ENCODE measurements around the gene NIPA2. TPM values are rescaled to one million over a fixed set of nuclear protein-coding genes. Genes with fewer than 3 reads are reported as not detected.
A peak's percentile ranks its signal among the peaks of the same experiment; 100 is the strongest.

NIPA2 gene
- total RNA-seq = 10 to 100 TPM in 3 of 4 donors, 1 to 10 TPM in 1; 6.5 to 61.2 (median 22.1) TPM

DNA sequence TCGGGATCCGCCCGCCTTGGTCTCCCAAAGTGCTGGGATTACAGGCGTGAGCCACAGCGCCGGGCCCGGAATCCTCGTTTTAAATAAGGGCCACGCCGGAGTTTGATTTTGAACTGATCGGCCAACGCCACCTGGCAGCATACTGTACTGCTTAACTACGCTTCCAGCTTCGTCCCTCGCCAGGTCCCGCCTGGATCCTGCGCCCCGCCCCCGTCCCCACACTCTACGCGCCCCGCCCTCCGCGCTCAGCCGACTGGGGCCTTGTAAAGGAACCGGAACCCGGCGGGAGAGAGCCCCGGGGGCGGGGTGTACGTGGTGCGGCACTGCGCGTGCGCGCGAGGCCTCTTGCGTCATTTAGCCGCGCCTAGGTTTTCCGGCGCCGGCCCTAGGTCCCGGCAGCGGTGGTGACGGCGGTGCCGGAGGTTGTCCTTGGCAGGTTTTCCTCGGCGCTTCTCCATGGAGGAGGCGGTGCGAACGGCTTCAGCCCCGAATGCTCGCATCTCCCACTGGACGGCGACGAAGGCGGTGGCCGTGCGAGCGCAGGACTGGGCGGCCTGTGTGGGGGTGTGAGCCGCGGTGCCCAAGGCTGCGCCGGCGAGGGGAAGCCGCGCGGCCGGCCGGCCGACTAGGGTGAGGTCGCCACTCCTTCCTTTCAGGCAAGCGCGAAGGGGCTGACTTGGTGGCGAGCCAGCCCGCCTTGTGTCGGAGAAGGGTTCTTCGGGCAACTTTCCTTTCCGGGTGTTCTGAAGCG lies at the start of gene NIPA2:
TSS of gene NIPA2 (plus strand) at position 375 of the 751 bp plus-strand sequence. CDS start 13,066 bp downstream, outside the sequence.
- peak; percentile 73 to 91 for TF ChIP-seq POLR2A (IDR thresholded peaks at IDR 0.05)
- TF ChIP-seq, protein P1, sequence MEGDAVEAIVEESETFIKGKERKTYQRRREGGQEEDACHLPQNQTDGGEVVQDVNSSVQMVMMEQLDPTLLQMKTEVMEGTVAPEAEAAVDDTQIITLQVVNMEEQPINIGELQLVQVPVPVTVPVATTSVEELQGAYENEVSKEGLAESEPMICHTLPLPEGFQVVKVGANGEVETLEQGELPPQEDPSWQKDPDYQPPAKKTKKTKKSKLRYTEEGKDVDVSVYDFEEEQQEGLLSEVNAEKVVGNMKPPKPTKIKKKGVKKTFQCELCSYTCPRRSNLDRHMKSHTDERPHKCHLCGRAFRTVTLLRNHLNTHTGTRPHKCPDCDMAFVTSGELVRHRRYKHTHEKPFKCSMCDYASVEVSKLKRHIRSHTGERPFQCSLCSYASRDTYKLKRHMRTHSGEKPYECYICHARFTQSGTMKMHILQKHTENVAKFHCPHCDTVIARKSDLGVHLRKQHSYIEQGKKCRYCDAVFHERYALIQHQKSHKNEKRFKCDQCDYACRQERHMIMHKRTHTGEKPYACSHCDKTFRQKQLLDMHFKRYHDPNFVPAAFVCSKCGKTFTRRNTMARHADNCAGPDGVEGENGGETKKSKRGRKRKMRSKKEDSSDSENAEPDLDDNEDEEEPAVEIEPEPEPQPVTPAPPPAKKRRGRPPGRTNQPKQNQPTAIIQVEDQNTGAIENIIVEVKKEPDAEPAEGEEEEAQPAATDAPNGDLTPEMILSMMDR (IDR thresholded peaks at IDR 0.05) = peak in 2 of 4 experiments; percentile 19 to 45
- Histone ChIP-seq H3K27ac (peak within 1 kb of the TSS; percentile 84 to 95), H3K4me3 (peak within 1 kb of the TSS; percentile 73 to 85), H3K36me3 (no peaks in the 10 kb centered on the region), H3K9me3 (no peaks in the 10 kb centered on the region), H3K27me3 (no peaks in the 10 kb centered on the region), H3K4me1 (peaks cover 5 to 9% of the 10 kb centered on the region in 2 donors)
- DNase-seq = peak; percentile 98 to 100
- intact Hi-C loops (cut with DNase I; ENCODE audit: low total_unique reads) = no loop called here

DNA sequence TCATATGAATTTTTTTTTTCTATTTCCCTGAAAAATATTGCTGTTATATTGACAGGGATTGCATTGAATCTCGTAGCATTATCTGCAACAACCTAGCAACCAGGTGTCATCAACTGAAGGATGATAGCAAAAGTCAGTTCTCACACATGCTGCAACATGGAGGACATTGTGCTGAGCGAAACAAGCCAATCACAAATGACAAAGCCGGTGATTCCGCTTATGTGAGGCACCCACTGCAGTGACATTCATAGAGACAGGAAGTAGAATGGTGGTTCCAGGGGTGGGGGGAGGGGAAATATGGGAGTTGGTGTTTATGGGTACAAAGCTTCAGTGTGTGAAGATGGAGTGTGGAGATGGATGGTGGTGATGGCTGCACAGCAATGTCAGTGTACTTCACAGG lies 44.4 kb upstream of the NIPA2 start:
- no peaks in the 10 kb centered on the region for H3K36me3 ChIP-seq
- H3K27me3 ChIP-seq = no peaks in the 10 kb centered on the region
- no peak overlapping the region for H3K4me3 ChIP-seq
- no peak overlapping the region for H3K27ac ChIP-seq
- no peaks in the 10 kb centered on the region for H3K9me3 ChIP-seq
- intact Hi-C loops (cut with DNase I; ENCODE audit: low total_unique reads) = no loop called here
- DNase-seq = no peak
- no peaks in the 10 kb centered on the region for H3K4me1 ChIP-seq
- TF ChIP-seq POLR2A (IDR thresholded peaks at IDR 0.05) = no peak
- TF ChIP-seq, protein P1 (IDR thresholded peaks at IDR 0.05) = no peak

DNA sequence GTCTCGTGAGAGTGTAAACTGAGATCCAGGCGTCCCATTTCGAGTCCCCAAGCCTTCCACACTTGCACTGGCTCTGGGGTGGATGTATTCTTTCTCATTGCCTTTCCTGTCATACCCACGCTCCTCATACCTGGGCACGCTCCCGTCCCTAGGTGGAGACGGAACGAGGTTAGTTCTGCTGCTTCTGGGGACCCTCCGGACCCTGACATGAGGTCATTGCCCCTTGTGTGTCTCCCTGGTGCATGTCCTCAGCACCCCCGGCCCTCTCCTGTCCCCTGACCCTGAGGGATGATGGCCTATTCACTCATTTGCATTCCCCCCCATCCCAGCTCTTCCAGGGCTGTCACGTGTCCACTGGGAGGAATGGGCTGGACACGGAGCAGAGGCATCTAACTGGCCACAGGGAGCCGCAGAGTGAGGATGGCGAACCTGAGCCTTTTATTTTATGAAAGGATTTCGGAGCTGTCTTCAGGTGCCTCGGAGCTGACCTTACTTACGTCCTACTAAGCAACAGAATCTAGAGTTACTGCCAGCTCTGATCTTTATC lies 43.8 kb upstream of the NIPA2 start:
- no peak for DNase-seq
- Histone ChIP-seq H3K4me1 (no peaks in the 10 kb centered on the region), H3K9me3 (no peaks in the 10 kb centered on the region), H3K27ac (no peak overlapping the region), H3K4me3 (no peak overlapping the region), H3K36me3 (no peaks in the 10 kb centered on the region), H3K27me3 (no peaks in the 10 kb centered on the region)
- TF ChIP-seq, protein P1 (IDR thresholded peaks at IDR 0.05) = no peak
- TF ChIP-seq POLR2A (IDR thresholded peaks at IDR 0.05) = no peak
- intact Hi-C loops (cut with DNase I; ENCODE audit: low total_unique reads) = no loop called here

DNA sequence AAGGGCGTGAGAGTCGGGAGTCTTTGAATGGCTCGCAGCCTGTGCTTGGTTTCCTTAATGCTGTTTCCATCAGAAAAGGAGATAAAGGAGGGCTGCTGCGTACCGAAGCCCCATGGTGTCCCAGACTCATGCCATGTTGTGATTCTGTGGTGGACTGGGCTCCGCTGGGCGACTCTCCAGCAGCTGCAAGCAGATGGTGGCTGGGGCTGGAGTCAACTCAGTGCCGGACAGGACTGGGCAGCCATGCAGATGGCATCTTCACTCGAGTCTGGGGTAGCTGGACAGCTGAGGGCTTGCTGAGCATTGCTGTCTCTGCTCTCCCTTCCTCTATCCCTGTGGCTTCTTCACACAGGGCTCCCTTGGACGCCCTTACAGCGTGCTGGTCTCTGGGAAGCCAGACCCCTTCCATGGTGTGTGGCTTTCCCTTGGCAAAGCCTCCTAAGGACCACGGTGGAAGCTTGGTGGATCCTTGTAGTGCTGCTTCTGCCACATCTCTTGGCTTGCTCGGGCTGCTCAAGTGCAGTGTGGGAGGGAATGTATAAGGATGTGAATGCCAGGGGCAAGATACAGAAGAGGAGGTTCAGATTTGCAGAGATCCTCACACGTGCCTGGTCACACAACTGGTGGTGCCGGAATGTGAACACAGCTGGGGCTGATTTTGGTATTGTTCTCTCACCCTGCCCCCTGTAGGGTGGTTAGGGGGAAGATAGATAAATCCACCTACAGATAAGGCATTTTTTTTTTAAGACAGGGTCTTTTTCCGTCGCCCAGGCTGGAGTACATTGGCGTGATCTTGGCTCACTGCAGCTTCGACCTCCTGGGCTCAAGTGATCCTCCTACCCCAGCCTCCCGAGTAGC lies 43.0 kb upstream of the NIPA2 start:
- no peaks in the 10 kb centered on the region for H3K36me3 ChIP-seq
- intact Hi-C loops (cut with DNase I; ENCODE audit: low total_unique reads) = no loop called here
- H3K27ac ChIP-seq = no peak overlapping the region
- no peak for TF ChIP-seq POLR2A (IDR thresholded peaks at IDR 0.05)
- TF ChIP-seq, protein P1 (IDR thresholded peaks at IDR 0.05) = no peak
- H3K9me3 ChIP-seq = no peaks in the 10 kb centered on the region
- no peaks in the 10 kb centered on the region for H3K4me1 ChIP-seq
- no peaks in the 10 kb centered on the region for H3K27me3 ChIP-seq
- no peak overlapping the region for H3K4me3 ChIP-seq
- no peak for DNase-seq

All from uterus (tissue), 4 donors.